Tibial nerve (tissue), 4 donors: ENCODE data around the gene SMPD2.

Source experiments
- CTCF ChIP-seq, 5 experiments: fragments of 200-600 bp in 3 of 5; fragments of 450-650 bp in 2 of 5; sonication (generic) in 3 of 5; IDR thresholded peaks; one replicate each; pipeline ENCODE4 v1.5.1; 2016 to 2019; ENCODE audit warnings: antibody characterized with exemption in 5 of 5, mild to moderate bottlenecking in 3 of 5, moderate library complexity in 2 of 5
- EP300 ChIP-seq, 2 donors: sonication (generic); formaldehyde crosslinking; IDR thresholded peaks; one replicate each; pipeline ENCODE4 v1.6.1; 2017; ENCODE audit warnings: antibody characterized with exemption in 2 of 2, mild to moderate bottlenecking in 1 of 2
- POLR2A ChIP-seq, 2 donors: fragments of 450-650 bp; IDR thresholded peaks; one replicate each; pipeline ENCODE4 v1.6.1; 2017; ENCODE audit warnings: antibody characterized with exemption in 2 of 2, mild to moderate bottlenecking in 2 of 2, moderate library complexity in 2 of 2

- TF ChIP-seq CTCF (IDR thresholded peaks at IDR 0.05) (no peak), POLR2A (IDR thresholded peaks at IDR 0.05) (no peak), EP300 (IDR thresholded peaks at IDR 0.05) (no peak)
Measured at GRCh38 chr6:109442393-109442924, 1.9 kb downstream of the SMPD2 start.
